Esophagus squamous epithelium (tissue), 5 donors: ENCODE data around the gene CGNL1. TPM values are rescaled to one million over a fixed set of nuclear protein-coding genes. Genes with fewer than 3 reads are reported as not detected.

Source experiments
- DNase-seq: peaks from one replicate; lab custom pipeline; 2025; lab: John Stamatoyannopoulos, UW
- H3K27ac ChIP-seq, 4 donors: fragments of 200-600 bp; sonication (generic); one replicate each; pipeline ENCODE4 v1.5.1; 2016 to 2019; ENCODE audit warnings: mild to moderate bottlenecking in 1 of 4
- H3K27me3 ChIP-seq, 4 donors: fragments of 200-600 bp; sonication (generic); 1 replicate in 3 of 4; 2 replicates in 1 of 4; pipeline versions ENCODE4 v1.5.1 to v1.6.0; 2017 to 2021; ENCODE audit warnings: antibody characterized with exemption in 1 of 4
- H3K36me3 ChIP-seq, 3 donors: fragments of 200-600 bp; sonication (generic); one replicate each; pipeline ENCODE4 v1.5.1; 2016 to 2019
- H3K4me1 ChIP-seq, 3 donors: fragments of 200-600 bp; sonication (generic); one replicate each; pipeline ENCODE4 v1.5.1; 2017 to 2019
- H3K4me3 ChIP-seq, 4 donors: fragments of 200-600 bp; sonication (generic); 1 replicate in 3 of 4; 2 replicates in 1 of 4; pipeline ENCODE4 v1.5.1; 2016 to 2019; ENCODE audit warnings: mild to moderate bottlenecking in 2 of 4, moderate library complexity in 1 of 4
- H3K9me3 ChIP-seq, 3 donors: fragments of 200-600 bp; sonication (generic); one replicate each; pipeline ENCODE4 v1.5.1; 2016 to 2019
- CTCF ChIP-seq, 6 experiments: fragments of 450-650 bp in 4 of 6; fragments of 200-600 bp in 2 of 6; sonication (generic) in 2 of 6; IDR thresholded peaks; one replicate each; pipeline ENCODE4 v1.5.1; 2016 to 2019; ENCODE audit warnings: antibody characterized with exemption in 6 of 6, mild to moderate bottlenecking in 4 of 6, moderate library complexity in 4 of 6
- POLR2A ChIP-seq, 4 donors: fragments of 450-650 bp; IDR thresholded peaks; one replicate each; pipeline ENCODE4 v1.6.1; 2017; ENCODE audit warnings: antibody characterized with exemption in 4 of 4, mild to moderate bottlenecking in 4 of 4, moderate library complexity in 3 of 4
- WGBS, 2 donors: methylation state at CpG; one replicate each; pipeline ENCODE4 v1.1.5; 2018; 5-methylcytosine and 5-hydroxymethylcytosine counted together
- intact Hi-C: fragments of 100-400 bp; cut with DNase I; formaldehyde crosslinking; loops from one replicate; pipeline ENCODE4 v1.15.0; 2022
- total RNA-seq, 4 donors: library from RNA; depleted of rRNA; stranded (reverse); fragments of >200 nt; gene quantifications; one replicate each; pipeline ENCODE4 v1.1.0, GENCODE V29; 2016
- donor health status: DM: yes; HTN: yes; CAD: no.

CGNL1 gene
- total RNA-seq, 4 donors from 2014 or later, result 3.8 to 14.7 (median 8.8) TPM

DNA sequence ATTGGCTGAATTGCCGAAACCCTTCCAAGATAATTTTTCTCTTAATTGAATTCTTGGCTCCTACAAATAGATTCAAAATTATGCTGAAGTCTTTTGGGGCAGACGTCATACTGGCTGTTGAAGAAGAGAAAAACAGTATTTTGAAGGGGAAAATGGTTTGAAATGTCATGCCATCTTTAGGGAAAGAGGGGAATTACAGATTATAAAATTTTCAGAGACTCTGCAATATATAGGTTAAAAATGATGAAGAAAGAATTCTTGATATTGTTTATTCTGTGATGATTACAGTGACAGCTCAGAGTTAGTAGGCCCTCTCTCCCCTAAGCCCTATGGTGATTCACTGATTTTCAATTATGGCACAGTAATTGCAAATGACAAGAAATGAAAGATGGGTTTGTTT lies 86.1 kb downstream of the CGNL1 start:
- Histone ChIP-seq H3K27ac (no peak overlapping the region), H3K9me3 (no peaks in the 10 kb centered on the region), H3K4me3 (no peak overlapping the region), H3K27me3 (no peaks in the 10 kb centered on the region), H3K4me1 (no peaks in the 10 kb centered on the region), H3K36me3 (no peaks in the 10 kb centered on the region)
- TF ChIP-seq POLR2A (IDR thresholded peaks at IDR 0.05) (no peak), CTCF (IDR thresholded peaks at IDR 0.05) (peak in 1 of 6 experiments; percentile 9)
- DNase-seq, result no peak
- intact Hi-C loops, result no loop called here
- 51 to 60% methylated on average over 2 of the region's 2 CpGs for WGBS, 2 donors

DNA sequence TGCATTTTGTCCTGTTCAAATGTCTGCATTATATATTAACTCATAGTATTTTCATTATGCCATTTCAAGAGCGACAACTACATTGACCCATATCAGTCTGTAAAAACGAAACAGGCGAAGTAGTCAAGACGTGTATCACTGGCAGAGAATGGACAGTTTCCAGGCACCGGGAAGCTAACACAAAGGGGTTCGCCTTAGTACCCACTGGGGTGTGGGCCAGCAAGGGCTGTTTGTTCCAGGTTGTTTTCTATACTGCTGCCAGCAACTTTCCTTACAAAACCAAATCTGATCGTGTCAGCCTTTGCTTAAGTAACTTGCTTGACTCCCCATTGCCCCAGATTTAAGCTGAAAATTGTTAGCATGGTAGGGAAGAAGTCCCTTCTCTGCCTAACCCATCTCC lies 87.1 kb downstream of the CGNL1 start:
- Histone ChIP-seq H3K27ac (no peak overlapping the region), H3K9me3 (no peaks in the 10 kb centered on the region), H3K4me1 (no peaks in the 10 kb centered on the region), H3K36me3 (no peaks in the 10 kb centered on the region), H3K27me3 (no peaks in the 10 kb centered on the region), H3K4me3 (no peak overlapping the region)
- intact Hi-C loops, result no loop called here
- 74 to 84% methylated on average over 7 of the region's 7 CpGs for WGBS, 2 donors
- DNase-seq, result no peak
- no peak for TF ChIP-seq CTCF (IDR thresholded peaks at IDR 0.05)
- TF ChIP-seq POLR2A (IDR thresholded peaks at IDR 0.05), result no peak

DNA sequence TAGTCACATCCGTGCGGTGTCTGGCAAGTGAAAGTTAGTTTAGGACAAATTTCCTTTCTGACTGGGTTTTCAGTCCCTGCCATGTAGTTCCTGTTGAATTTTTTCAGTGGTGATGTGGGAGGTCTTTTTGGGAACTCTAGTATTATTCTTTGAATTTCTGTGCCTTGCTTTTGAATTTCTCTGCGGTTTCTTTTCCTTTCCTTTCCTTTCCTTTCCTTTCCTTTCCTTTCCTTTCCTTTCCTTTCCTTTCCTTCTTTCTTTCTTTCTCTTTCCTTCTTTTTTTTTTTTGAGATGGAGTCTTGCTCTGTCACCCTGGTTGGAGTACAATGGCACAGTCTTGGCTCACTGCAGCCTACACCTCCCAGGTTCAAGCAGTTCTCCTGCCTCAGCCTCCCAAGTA lies 88.2 kb downstream of the CGNL1 start:
- Histone ChIP-seq H3K27me3 (no peaks in the 10 kb centered on the region), H3K4me1 (no peaks in the 10 kb centered on the region), H3K9me3 (no peaks in the 10 kb centered on the region), H3K27ac (no peak overlapping the region), H3K4me3 (no peak overlapping the region), H3K36me3 (no peaks in the 10 kb centered on the region)
- DNase-seq, result no peak
- 90 to 100% methylated on average over 3 of the region's 3 CpGs for WGBS, 2 donors
- TF ChIP-seq CTCF (IDR thresholded peaks at IDR 0.05) (no peak), POLR2A (IDR thresholded peaks at IDR 0.05) (no peak)
- intact Hi-C loops, result no loop called here

DNA sequence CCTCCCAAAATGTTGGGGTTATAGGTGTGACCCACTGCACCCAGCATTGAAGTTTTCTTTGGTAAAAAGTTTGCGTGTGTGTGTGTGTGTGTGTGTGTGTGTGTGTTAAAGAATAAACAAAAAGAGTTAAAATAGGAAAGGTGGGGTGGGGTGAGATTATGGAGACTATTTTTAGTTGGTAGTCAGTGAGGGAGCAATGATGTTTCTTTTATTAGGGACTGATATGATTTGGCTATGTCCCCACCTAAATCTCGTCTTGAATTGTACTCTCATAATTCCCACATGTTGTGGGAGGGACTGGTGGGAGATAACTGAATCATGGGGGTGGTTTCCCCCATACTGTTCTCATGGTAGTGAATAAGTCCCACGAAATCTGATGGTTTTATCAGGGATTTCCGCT lies 92.2 kb downstream of the CGNL1 start:
- 65 to 87% methylated on average over 4 of the region's 4 CpGs for WGBS, 2 donors
- Histone ChIP-seq H3K4me3 (no peak overlapping the region), H3K4me1 (no peaks in the 10 kb centered on the region), H3K36me3 (no peaks in the 10 kb centered on the region), H3K27me3 (no peaks in the 10 kb centered on the region), H3K9me3 (no peaks in the 10 kb centered on the region), H3K27ac (no peak overlapping the region)
- no peak for TF ChIP-seq CTCF (IDR thresholded peaks at IDR 0.05)
- intact Hi-C loops, result no loop called here
- no peak for DNase-seq

- intact Hi-C loops, result no loop called here
- no peaks in the 10 kb centered on the region for H3K4me1 ChIP-seq
- H3K27me3 ChIP-seq, result no peaks in the 10 kb centered on the region
- TF ChIP-seq POLR2A (IDR thresholded peaks at IDR 0.05) (no peak), CTCF (IDR thresholded peaks at IDR 0.05) (no peak)
- no peaks in the 10 kb centered on the region for H3K36me3 ChIP-seq
- no peak overlapping the region for H3K27ac ChIP-seq
- no peak overlapping the region for H3K4me3 ChIP-seq
- no peaks in the 10 kb centered on the region for H3K9me3 ChIP-seq
- 89 to 100% methylated on average over 3 of the region's 3 CpGs for WGBS, 2 donors
- DNase-seq, result no peak
Observed at GRCh38 chr15:57470543-57470942, 94.2 kb downstream of the CGNL1 start.
